ENCODE data around the gene NTN1. TPM values are rescaled to one million over a fixed set of nuclear protein-coding genes. Genes with fewer than 3 reads are reported as not detected.

NTN1 gene
- total RNA-seq, 1 experiment from 2014 or later: 14.5 TPM

GRCh38 chr17:9205520-9206409 is 184.5 kb downstream of the NTN1 start:
- POLR2A ChIA-PET: no interaction called here
- in situ Hi-C loops (cut with HindIII; ENCODE audit: low pct_unique_long_range_greater_than_20kb, low sequenced_read_pairs) (no loop called here), intact Hi-C loops (cut with micrococcal nuclease; ENCODE audit: unreplicated experiment) (no loop called here)
- no peaks in the 10 kb centered on the region for H3K27me3 ChIP-seq (ENCODE audit: control insufficient read depth, insufficient read depth, low read length)
- H3K36me3 ChIP-seq (ENCODE audit: control insufficient read depth, insufficient read depth, low read length): no peaks in the 10 kb centered on the region
- DNase-seq (ENCODE audit: low read depth, low spot score) (no peak), ATAC-seq (no peak)
- H3K9me3 ChIP-seq (ENCODE audit: control insufficient read depth, insufficient read depth, low read depth, low read length): no peaks in the 10 kb centered on the region
- CTCF ChIA-PET: no interaction called here
- no peak for TF ChIP-seq SIN3A (IDR thresholded peaks at IDR 0.05; ENCODE audit: borderline replicate concordance, insufficient read depth, low read depth, low read length)
- TF ChIP-seq POLR2AphosphoS5 (IDR thresholded peaks at IDR 0.05; ENCODE audit: low read depth, low read length): no peak
- no peak for TF ChIP-seq CTCF (IDR thresholded peaks at IDR 0.05)
- no peak overlapping the region for H3K27ac ChIP-seq (ENCODE audit: low read length)
- no peaks in the 10 kb centered on the region for H3K4me1 ChIP-seq (ENCODE audit: control insufficient read depth, insufficient read depth, low read length)
- no TSS peak for BruUV-seq (replicated peaks)
- no peak overlapping the region for H3K4me3 ChIP-seq (ENCODE audit: low read depth in 2 of 2, low read length in 2 of 2)

- Histone ChIP-seq H3K9me3 (ENCODE audit: control insufficient read depth, insufficient read depth, low read depth, low read length) (no peaks in the 10 kb centered on the region), H3K4me3 (ENCODE audit: low read depth in 2 of 2, low read length in 2 of 2) (no peak overlapping the region), H3K27me3 (ENCODE audit: control insufficient read depth, insufficient read depth, low read length) (no peaks in the 10 kb centered on the region), H3K27ac (ENCODE audit: low read length) (no peak overlapping the region), H3K4me1 (ENCODE audit: control insufficient read depth, insufficient read depth, low read length) (no peaks in the 10 kb centered on the region), H3K36me3 (ENCODE audit: control insufficient read depth, insufficient read depth, low read length) (no peaks in the 10 kb centered on the region)
- intact Hi-C loops (cut with micrococcal nuclease; ENCODE audit: unreplicated experiment) (no loop called here), in situ Hi-C loops (cut with HindIII; ENCODE audit: low pct_unique_long_range_greater_than_20kb, low sequenced_read_pairs) (no loop called here)
- POLR2A ChIA-PET: no interaction called here
- no TSS peak for BruUV-seq (replicated peaks)
- TF ChIP-seq CTCF (IDR thresholded peaks at IDR 0.05): no peak
- CTCF ChIA-PET: interaction anchor here (0.7 kb wide), 1 partner anchor 8 kb away, joined by 3 read pairs; no protein-coding TSS in a partner anchor
- no peak for DNase-seq (ENCODE audit: low read depth, low spot score)
- no peak for ATAC-seq
These were observed 185.0 kb downstream of the NTN1 start for GRCh38 chr17:9206410-9206703.

- in situ Hi-C loops (cut with HindIII; ENCODE audit: low pct_unique_long_range_greater_than_20kb, low sequenced_read_pairs): no loop called here
- no peak overlapping the region for H3K4me3 ChIP-seq (ENCODE audit: low read depth in 2 of 2, low read length in 2 of 2)
- no peaks in the 10 kb centered on the region for H3K4me1 ChIP-seq (ENCODE audit: control insufficient read depth, insufficient read depth, low read length)
- no peaks in the 10 kb centered on the region for H3K36me3 ChIP-seq (ENCODE audit: control insufficient read depth, insufficient read depth, low read length)
- intact Hi-C loops (cut with micrococcal nuclease; ENCODE audit: unreplicated experiment): no loop called here
- no TSS peak for BruUV-seq (replicated peaks)
- no peaks in the 10 kb centered on the region for H3K9me3 ChIP-seq (ENCODE audit: control insufficient read depth, insufficient read depth, low read depth, low read length)
- no peak for TF ChIP-seq REST (IDR thresholded peaks at IDR 0.05; ENCODE audit: insufficient read depth in 1 of 2, low read depth in 2 of 2, low read length in 1 of 2)
- TF ChIP-seq TCF7L2 (IDR thresholded peaks at IDR 0.05; ENCODE audit: low read depth, low read length): no peak
- no peak for TF ChIP-seq POLR2AphosphoS5 (IDR thresholded peaks at IDR 0.05; ENCODE audit: low read depth, low read length)
- TF ChIP-seq SIN3A (IDR thresholded peaks at IDR 0.05; ENCODE audit: borderline replicate concordance, insufficient read depth, low read depth, low read length): no peak
- no peak for TF ChIP-seq CTCF (IDR thresholded peaks at IDR 0.05)
- POLR2A ChIA-PET: no interaction called here
- DNase-seq (ENCODE audit: low read depth, low spot score): no peak
- H3K27me3 ChIP-seq (ENCODE audit: control insufficient read depth, insufficient read depth, low read length): no peaks in the 10 kb centered on the region
- H3K27ac ChIP-seq (ENCODE audit: low read length): no peak overlapping the region
- CTCF ChIA-PET: interaction anchor here (0.7 kb wide), 1 partner anchor 8 kb away, joined by 3 read pairs; no protein-coding TSS in a partner anchor
- no peak for ATAC-seq
These were observed 185.5 kb downstream of the NTN1 start for GRCh38 chr17:9206741-9207332.
